Gastrocnemius medialis (tissue), 4 donors: ENCODE results near the gene TLX3. TPM values are rescaled to one million over a fixed set of nuclear protein-coding genes. Genes with fewer than 3 reads are reported as not detected.

Experiments used
- ATAC-seq, 2 donors: fragments of 150-250 bp; one replicate each; pipeline ENCODE4 v1.9.1; 2016
- DNase-seq, 2 donors: peaks; one replicate each; pipeline ENCODE4 v3.0.0-alpha.2; 2019
- H3K27ac ChIP-seq, 4 donors: fragments of 200-600 bp; sonication (generic); 1 replicate in 1 of 4; 2 replicates in 3 of 4; pipeline ENCODE4 v1.5.1; 2016 to 2018; ENCODE audit warnings: mild to moderate bottlenecking in 2 of 4, moderate library complexity in 1 of 4
- H3K27me3 ChIP-seq, 3 donors: fragments of 200-600 bp; sonication (generic) in 2 of 3; 1 replicate in 1 of 3; 2 replicates in 2 of 3; pipeline versions ENCODE4 v1.5.1 to v1.6.0; 2016 to 2019; ENCODE audit warnings: mild to moderate bottlenecking in 1 of 3, moderate library complexity in 1 of 3
- H3K36me3 ChIP-seq, 2 donors: fragments of 200-600 bp; sonication (generic) in 1 of 2; one replicate each; pipeline ENCODE4 v1.5.1; 2017 to 2018
- H3K4me1 ChIP-seq, 2 donors: fragments of 200-600 bp; sonication (generic) in 1 of 2; one replicate each; pipeline ENCODE4 v1.5.1; 2016 to 2017; ENCODE audit warnings: mild to moderate bottlenecking in 2 of 2
- H3K4me3 ChIP-seq, 4 donors: fragments of 200-600 bp; sonication (generic) in 3 of 4; 1 replicate in 1 of 4; 2 replicates in 3 of 4; pipeline ENCODE4 v1.5.1; 2016 to 2019; ENCODE audit warnings: mild to moderate bottlenecking in 2 of 4
- H3K9me3 ChIP-seq, 3 donors: fragments of 200-600 bp; sonication (generic) in 2 of 3; 1 replicate in 1 of 3; 2 replicates in 2 of 3; pipeline ENCODE4 v1.5.1; 2016 to 2019
- POLR2A ChIP-seq, 2 donors: fragments of 450-650 bp; IDR thresholded peaks; one replicate each; pipeline ENCODE4 v1.6.1; 2017; ENCODE audit warnings: antibody characterized with exemption in 2 of 2, mild to moderate bottlenecking in 2 of 2, moderate library complexity in 2 of 2
- in situ Hi-C, 4 donors: fragments of 200-750 bp; cut with MboI; loops; one replicate each; pipeline versions ENCODE4 v1.15.0 to v1.8.0; 2017; ENCODE audit warnings: low sequenced_read_pairs in 4 of 4
- intact Hi-C: fragments of 100-400 bp; cut with DNase I; formaldehyde crosslinking; loops from one replicate; pipeline ENCODE4 v1.15.1; 2023; ENCODE audit warnings: low total_unique reads
- total RNA-seq, 4 donors: library from RNA; depleted of rRNA; stranded (reverse); fragments of >200 nt; gene quantifications; one replicate each; pipeline versions ENCODE4 v1.1.0 to v1.2.3, GENCODE V29; 2016
- TF ChIP-seq, protein P1 (sequence below), 5 experiments: fragments of 450-650 bp in 3 of 5; fragments of 200-600 bp in 2 of 5; sonication (generic) in 2 of 5; IDR thresholded peaks in 4 of 5; conservative IDR thresholded peaks in 1 of 5; 1 replicate in 4 of 5; 2 replicates in 1 of 5; pipeline ENCODE4 v1.5.1; 2016 to 2019; ENCODE audit warnings: antibody characterized with exemption in 5 of 5, mild to moderate bottlenecking in 3 of 5, moderate library complexity in 3 of 5

TLX3 gene
- total RNA-seq, 4 donors from 2014 or later: not detected

- in situ Hi-C loops: no loop called here
- no peak overlapping the region for H3K4me3 ChIP-seq
- intact Hi-C loops: no loop called here
These were observed 44.2 kb upstream of the TLX3 start for GRCh38 chr5:171264843-171265242.

DNA sequence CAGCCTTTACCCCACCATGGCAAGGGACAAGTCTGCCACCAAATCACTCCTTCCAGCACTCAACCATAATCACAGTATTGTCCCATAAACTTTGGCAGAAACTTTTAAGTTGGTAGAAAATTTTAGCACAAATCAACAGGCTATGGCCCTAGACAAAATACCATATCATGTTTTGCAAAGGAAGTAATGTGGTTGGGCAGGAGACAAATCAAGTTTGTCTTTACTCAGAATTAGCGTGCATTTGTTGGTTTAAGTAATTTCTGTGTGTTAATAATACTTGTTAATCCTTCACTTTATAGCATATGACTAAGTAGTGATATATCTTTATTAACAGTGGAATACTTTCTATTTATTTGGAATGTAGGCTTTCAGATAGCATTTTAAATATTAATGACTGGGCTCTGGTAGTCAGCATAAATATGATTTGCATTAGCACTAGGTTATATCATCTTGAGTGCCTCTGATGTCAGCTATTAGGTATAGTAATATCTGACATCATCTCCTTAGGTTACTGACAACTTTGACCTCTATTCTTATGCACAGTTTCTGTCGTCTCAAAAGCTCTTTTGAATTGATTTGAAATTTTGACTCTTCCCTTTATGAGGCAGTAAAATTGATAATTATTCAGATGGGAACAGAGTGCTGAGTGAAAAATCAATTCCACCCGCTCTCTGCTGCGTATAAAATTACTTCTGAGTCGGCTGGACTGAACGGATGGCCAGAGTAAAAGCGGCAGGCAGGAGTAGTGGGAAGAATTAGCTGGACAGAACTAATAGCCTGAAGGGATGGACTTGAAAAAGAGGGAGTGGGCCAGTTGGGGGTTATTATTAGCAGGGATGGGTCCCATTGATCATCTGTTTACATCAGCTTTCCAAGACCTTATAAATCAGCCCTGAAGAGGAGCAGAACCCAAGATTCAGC is 40.1 kb upstream of the TLX3 start:
- in situ Hi-C loops: no loop called here
- H3K27me3 ChIP-seq: no peaks in the 10 kb centered on the region
- H3K27ac ChIP-seq: no peak overlapping the region
- no peak overlapping the region for H3K4me3 ChIP-seq
- no peak for DNase-seq
- no peak for ATAC-seq
- TF ChIP-seq, protein P1, sequence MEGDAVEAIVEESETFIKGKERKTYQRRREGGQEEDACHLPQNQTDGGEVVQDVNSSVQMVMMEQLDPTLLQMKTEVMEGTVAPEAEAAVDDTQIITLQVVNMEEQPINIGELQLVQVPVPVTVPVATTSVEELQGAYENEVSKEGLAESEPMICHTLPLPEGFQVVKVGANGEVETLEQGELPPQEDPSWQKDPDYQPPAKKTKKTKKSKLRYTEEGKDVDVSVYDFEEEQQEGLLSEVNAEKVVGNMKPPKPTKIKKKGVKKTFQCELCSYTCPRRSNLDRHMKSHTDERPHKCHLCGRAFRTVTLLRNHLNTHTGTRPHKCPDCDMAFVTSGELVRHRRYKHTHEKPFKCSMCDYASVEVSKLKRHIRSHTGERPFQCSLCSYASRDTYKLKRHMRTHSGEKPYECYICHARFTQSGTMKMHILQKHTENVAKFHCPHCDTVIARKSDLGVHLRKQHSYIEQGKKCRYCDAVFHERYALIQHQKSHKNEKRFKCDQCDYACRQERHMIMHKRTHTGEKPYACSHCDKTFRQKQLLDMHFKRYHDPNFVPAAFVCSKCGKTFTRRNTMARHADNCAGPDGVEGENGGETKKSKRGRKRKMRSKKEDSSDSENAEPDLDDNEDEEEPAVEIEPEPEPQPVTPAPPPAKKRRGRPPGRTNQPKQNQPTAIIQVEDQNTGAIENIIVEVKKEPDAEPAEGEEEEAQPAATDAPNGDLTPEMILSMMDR (IDR thresholded peaks at IDR 0.05 in 4 of 5, conservative IDR thresholded peaks at IDR 0.05 in 1 of 5): no peak
- TF ChIP-seq POLR2A (IDR thresholded peaks at IDR 0.05): no peak
- no peaks in the 10 kb centered on the region for H3K9me3 ChIP-seq
- no peaks in the 10 kb centered on the region for H3K4me1 ChIP-seq
- H3K36me3 ChIP-seq: no peaks in the 10 kb centered on the region
- intact Hi-C loops: no loop called here

More at GRCh38 chr5:171264843-171265242, 44.2 kb upstream of the TLX3 start:
- Histone ChIP-seq H3K27me3 (no peaks in the 10 kb centered on the region), H3K9me3 (no peaks in the 10 kb centered on the region), H3K4me1 (no peaks in the 10 kb centered on the region), H3K27ac (no peak overlapping the region), H3K36me3 (no peaks in the 10 kb centered on the region)
- no peak for ATAC-seq
- no peak for DNase-seq
- TF ChIP-seq, protein P1 (IDR thresholded peaks at IDR 0.05 in 4 of 5, conservative IDR thresholded peaks at IDR 0.05 in 1 of 5): no peak
- TF ChIP-seq POLR2A (IDR thresholded peaks at IDR 0.05): no peak

DNA sequence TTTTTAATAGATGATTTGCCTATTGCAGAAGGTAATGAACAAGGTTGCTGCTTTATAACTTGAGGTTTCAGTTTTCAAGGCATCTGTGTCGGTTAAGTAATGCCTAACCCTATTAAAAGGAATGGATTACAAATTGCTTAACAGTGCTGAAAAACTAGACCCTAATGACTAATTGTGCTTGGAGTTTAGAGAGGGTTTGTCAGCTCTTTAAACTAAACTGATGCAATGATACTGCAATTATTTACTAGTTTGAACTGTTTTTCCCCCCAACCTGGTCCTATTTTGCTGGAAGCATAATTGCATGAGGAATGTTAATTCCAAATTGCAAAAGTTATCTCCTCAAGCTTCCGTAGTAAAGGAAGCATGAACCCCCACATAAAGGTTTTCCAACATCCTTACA is 39.3 kb upstream of the TLX3 start:
- TF ChIP-seq POLR2A (IDR thresholded peaks at IDR 0.05): no peak
- TF ChIP-seq, protein P1 (IDR thresholded peaks at IDR 0.05 in 4 of 5, conservative IDR thresholded peaks at IDR 0.05 in 1 of 5): no peak
- Histone ChIP-seq H3K4me3 (no peak overlapping the region), H3K36me3 (no peaks in the 10 kb centered on the region), H3K4me1 (no peaks in the 10 kb centered on the region), H3K27me3 (no peaks in the 10 kb centered on the region), H3K9me3 (no peaks in the 10 kb centered on the region), H3K27ac (no peak overlapping the region)
- intact Hi-C loops: no loop called here
- ATAC-seq: no peak
- no peak for DNase-seq
- in situ Hi-C loops: no loop called here

DNA sequence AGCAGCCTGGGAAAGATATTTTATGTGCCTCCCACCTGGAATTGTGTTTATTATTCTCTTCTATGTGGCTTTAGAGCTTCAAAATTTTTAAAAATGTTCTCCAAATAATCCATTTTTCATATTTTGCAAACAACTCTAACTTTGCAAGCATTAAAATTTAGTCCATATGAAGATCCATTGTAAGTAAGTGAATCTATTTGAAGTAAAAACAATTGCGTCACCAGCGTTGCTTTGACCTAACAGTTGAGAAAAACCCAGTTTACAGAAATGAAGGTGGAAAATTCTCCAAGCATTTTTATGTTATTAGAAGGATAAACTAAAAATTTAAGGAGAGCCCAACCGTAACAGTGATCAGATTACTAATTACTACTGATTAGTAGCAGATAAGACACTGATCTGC is 38.9 kb upstream of the TLX3 start:
- intact Hi-C loops: no loop called here
- H3K27me3 ChIP-seq: no peaks in the 10 kb centered on the region

More for the DNA sequence above, 38.9 kb upstream of the TLX3 start:
- ATAC-seq: no peak
- no peak for DNase-seq
- no peaks in the 10 kb centered on the region for H3K9me3 ChIP-seq
- in situ Hi-C loops: no loop called here
- TF ChIP-seq POLR2A (IDR thresholded peaks at IDR 0.05): no peak
- TF ChIP-seq, protein P1 (IDR thresholded peaks at IDR 0.05 in 4 of 5, conservative IDR thresholded peaks at IDR 0.05 in 1 of 5): no peak
- H3K4me1 ChIP-seq: no peaks in the 10 kb centered on the region
- H3K27ac ChIP-seq: no peak overlapping the region
- H3K36me3 ChIP-seq: no peaks in the 10 kb centered on the region
- no peak overlapping the region for H3K4me3 ChIP-seq
